Liver (tissue), 9 donors: ENCODE results near the gene ACTN4. TPM values are rescaled to one million over a fixed set of nuclear protein-coding genes. Genes with fewer than 3 reads are reported as not detected.

ENCODE experiments used
- DNase-seq: peaks from one replicate; pipeline ENCODE4 v3.0.0-alpha.2; 2017; ENCODE audit warnings: low spot score
- H3K27ac ChIP-seq, 2 donors: one replicate each; pipeline ENCODE4 v1.7.0; 2013; ENCODE audit warnings: inconsistent platforms in 2 of 2, low read length in 2 of 2, control low read depth in 1 of 2, low read depth in 1 of 2, mild to moderate bottlenecking in 1 of 2
- H3K27me3 ChIP-seq, 4 donors: one replicate each; pipeline versions ENCODE4 v1.6.1 to v1.7.0; 2013; ENCODE audit warnings: low read length in 3 of 4, inconsistent platforms in 1 of 4, mild to moderate bottlenecking in 1 of 4, moderate library complexity in 1 of 4; ENCODE audit not compliant: control insufficient read depth in 4 of 4, insufficient read depth in 4 of 4
- H3K36me3 ChIP-seq, 4 donors: one replicate each; pipeline versions ENCODE4 v1.6.1 to v1.7.0; 2013; ENCODE audit warnings: low read length in 3 of 4, mild to moderate bottlenecking in 3 of 4, low read depth in 1 of 4, moderate library complexity in 1 of 4; ENCODE audit not compliant: control insufficient read depth in 4 of 4, insufficient read depth in 3 of 4
- H3K4me1 ChIP-seq, 4 donors: one replicate each; pipeline versions ENCODE4 v1.6.1 to v1.7.0; 2013; ENCODE audit warnings: low read length in 3 of 4, mild to moderate bottlenecking in 3 of 4, moderate library complexity in 1 of 4; ENCODE audit not compliant: control insufficient read depth in 4 of 4, insufficient read depth in 4 of 4
- H3K4me3 ChIP-seq, 3 donors: one replicate each; pipeline versions ENCODE4 v1.6.1 to v1.7.0; 2013; ENCODE audit warnings: low read length in 3 of 3, control low read depth in 1 of 3, low read depth in 1 of 3, mild to moderate bottlenecking in 1 of 3
- H3K9ac ChIP-seq, 2 donors: one replicate each; pipeline ENCODE4 v1.7.0; 2013; ENCODE audit warnings: low read length in 2 of 2, mild to moderate bottlenecking in 2 of 2, moderate library complexity in 2 of 2, control low read depth in 1 of 2, low read depth in 1 of 2
- H3K9me3 ChIP-seq, 4 donors: one replicate each; pipeline versions ENCODE4 v1.6.1 to v1.7.0; 2013; ENCODE audit warnings: low read length in 3 of 4; ENCODE audit not compliant: control insufficient read depth in 4 of 4
- ATF3 ChIP-seq: IDR thresholded peaks from 2 replicates; pipeline ENCODE4 v1.6.1; 2016; ENCODE audit warnings: antibody characterized with exemption
- EGR1 ChIP-seq, 2 donors: IDR thresholded peaks; 2 replicates each; pipeline ENCODE4 v1.6.1; 2016 to 2018; ENCODE audit warnings: antibody characterized with exemption in 2 of 2, low read depth in 2 of 2
- FOXA1 ChIP-seq: IDR thresholded peaks from 2 replicates; pipeline ENCODE4 v1.6.1; 2016; ENCODE audit warnings: antibody characterized with exemption
- FOXA2 ChIP-seq: IDR thresholded peaks from 2 replicates; pipeline ENCODE4 v1.6.1; 2016; ENCODE audit warnings: antibody characterized with exemption
- GABPA ChIP-seq, 2 donors: IDR thresholded peaks in 1 of 2; conservative IDR thresholded peaks in 1 of 2; 2 replicates each; pipeline ENCODE4 v1.6.1; 2016; ENCODE audit warnings: antibody characterized with exemption in 2 of 2, mild to moderate bottlenecking in 1 of 2, moderate library complexity in 1 of 2
- HNF4A ChIP-seq, 2 donors: conservative IDR thresholded peaks; 2 replicates each; pipeline ENCODE4 v1.6.1; 2016; ENCODE audit warnings: antibody characterized with exemption in 2 of 2, mild to moderate bottlenecking in 2 of 2
- HNF4G ChIP-seq: IDR thresholded peaks from 2 replicates; pipeline ENCODE4 v1.6.1; 2016; ENCODE audit warnings: antibody characterized with exemption
- JUND ChIP-seq, 2 donors: IDR thresholded peaks; 2 replicates each; pipeline ENCODE4 v1.6.1; 2016; ENCODE audit warnings: antibody characterized with exemption in 2 of 2
- NR2F2 ChIP-seq: IDR thresholded peaks from 2 replicates; pipeline ENCODE4 v1.6.1; 2016; ENCODE audit warnings: antibody characterized with exemption
- RAD21 ChIP-seq, 2 donors: IDR thresholded peaks; 2 replicates each; pipeline ENCODE4 v1.6.1; 2016; ENCODE audit warnings: antibody characterized with exemption in 2 of 2, mild to moderate bottlenecking in 2 of 2
- RXRA ChIP-seq, 2 donors: IDR thresholded peaks; 2 replicates each; pipeline ENCODE4 v1.6.1; 2017 to 2018; ENCODE audit warnings: antibody characterized with exemption in 2 of 2, mild to moderate bottlenecking in 1 of 2
- SP1 ChIP-seq: IDR thresholded peaks from 2 replicates; pipeline ENCODE4 v1.6.1; 2018; ENCODE audit warnings: antibody characterized with exemption, mild to moderate bottlenecking
- TAF1 ChIP-seq: conservative IDR thresholded peaks from 2 replicates; pipeline ENCODE4 v1.6.1; 2016; ENCODE audit warnings: antibody characterized with exemption, mild to moderate bottlenecking
- YY1 ChIP-seq: IDR thresholded peaks from 2 replicates; pipeline ENCODE4 v1.6.1; 2016; ENCODE audit warnings: antibody characterized with exemption, mild to moderate bottlenecking
- WGBS: extraction: QIAGEN DNeasy Blood & Tissue Kit; methylation state at CpG from one replicate; pipeline ENCODE4 v1.1.7; 2013; 5-methylcytosine and 5-hydroxymethylcytosine counted together
- polyA plus RNA-seq, 2 donors: library from polyadenylated mRNA; stranded (reverse) in 1 of 2; unstranded in 1 of 2; fragments of 200-250 nt in 1 of 2; fragments of >200 nt in 1 of 2; fragmentation: Nextera tagmentation in 1 of 2; extraction: Ambion mirVana in 1 of 2; gene quantifications; one replicate each; pipeline versions ENCODE4 v1.2.1 to v1.2.3, GENCODE V29; 2013 to 2015
- total RNA-seq, 2 donors: library from RNA; depleted of rRNA; stranded (reverse); fragments of >200 nt; gene quantifications; one replicate each; pipeline ENCODE4 v1.2.3, GENCODE V29; 2014
- TF ChIP-seq, protein P1 (sequence below): fragments of 150-350 bp; IDR thresholded peaks from 2 replicates; pipeline ENCODE4 v1.5.1; 2017; ENCODE audit warnings: improper control_type of control experiment, low read depth, low read length; ENCODE audit not compliant: missing input control
- TF ChIP-seq, protein P2 (sequence below): IDR thresholded peaks from 2 replicates; pipeline ENCODE4 v1.6.1; 2016; ENCODE audit warnings: antibody characterized with exemption
- TF ChIP-seq, protein P3 (sequence below): IDR thresholded peaks from 2 replicates; pipeline ENCODE4 v1.6.1; 2016; ENCODE audit warnings: antibody characterized with exemption
- donor health status: healthy.
- donor health status: healthy.
- donor health status: healthy.
- donor health status: healthy.
- donor health status: healthy.

Gene ACTN4
- total and polyA plus RNA-seq, 4 donors = 35.4 to 164 (median 98.7) TPM

- WGBS = 91% methylated on average over 3 of the region's 3 CpGs
- H3K4me1 ChIP-seq = peaks cover 21 to 44% (median 43%) of the 10 kb centered on the region in 4 donors
- no peaks in the 10 kb centered on the region for H3K9me3 ChIP-seq
- DNase-seq = no peak
- no peak for TF ChIP-seq RXRA (IDR thresholded peaks at IDR 0.05)
- no peak for TF ChIP-seq NR2F2
- no peak for TF ChIP-seq FOXA2
- no peak for TF ChIP-seq YY1
- TF ChIP-seq, protein P1, sequence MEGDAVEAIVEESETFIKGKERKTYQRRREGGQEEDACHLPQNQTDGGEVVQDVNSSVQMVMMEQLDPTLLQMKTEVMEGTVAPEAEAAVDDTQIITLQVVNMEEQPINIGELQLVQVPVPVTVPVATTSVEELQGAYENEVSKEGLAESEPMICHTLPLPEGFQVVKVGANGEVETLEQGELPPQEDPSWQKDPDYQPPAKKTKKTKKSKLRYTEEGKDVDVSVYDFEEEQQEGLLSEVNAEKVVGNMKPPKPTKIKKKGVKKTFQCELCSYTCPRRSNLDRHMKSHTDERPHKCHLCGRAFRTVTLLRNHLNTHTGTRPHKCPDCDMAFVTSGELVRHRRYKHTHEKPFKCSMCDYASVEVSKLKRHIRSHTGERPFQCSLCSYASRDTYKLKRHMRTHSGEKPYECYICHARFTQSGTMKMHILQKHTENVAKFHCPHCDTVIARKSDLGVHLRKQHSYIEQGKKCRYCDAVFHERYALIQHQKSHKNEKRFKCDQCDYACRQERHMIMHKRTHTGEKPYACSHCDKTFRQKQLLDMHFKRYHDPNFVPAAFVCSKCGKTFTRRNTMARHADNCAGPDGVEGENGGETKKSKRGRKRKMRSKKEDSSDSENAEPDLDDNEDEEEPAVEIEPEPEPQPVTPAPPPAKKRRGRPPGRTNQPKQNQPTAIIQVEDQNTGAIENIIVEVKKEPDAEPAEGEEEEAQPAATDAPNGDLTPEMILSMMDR = no peak
- TF ChIP-seq GABPA (IDR thresholded peaks at IDR 0.05 in 1 of 2, conservative IDR thresholded peaks at IDR 0.05 in 1 of 2) = no peak
- TF ChIP-seq JUND (IDR thresholded peaks at IDR 0.05) = no peak
- TF ChIP-seq, protein P2, sequence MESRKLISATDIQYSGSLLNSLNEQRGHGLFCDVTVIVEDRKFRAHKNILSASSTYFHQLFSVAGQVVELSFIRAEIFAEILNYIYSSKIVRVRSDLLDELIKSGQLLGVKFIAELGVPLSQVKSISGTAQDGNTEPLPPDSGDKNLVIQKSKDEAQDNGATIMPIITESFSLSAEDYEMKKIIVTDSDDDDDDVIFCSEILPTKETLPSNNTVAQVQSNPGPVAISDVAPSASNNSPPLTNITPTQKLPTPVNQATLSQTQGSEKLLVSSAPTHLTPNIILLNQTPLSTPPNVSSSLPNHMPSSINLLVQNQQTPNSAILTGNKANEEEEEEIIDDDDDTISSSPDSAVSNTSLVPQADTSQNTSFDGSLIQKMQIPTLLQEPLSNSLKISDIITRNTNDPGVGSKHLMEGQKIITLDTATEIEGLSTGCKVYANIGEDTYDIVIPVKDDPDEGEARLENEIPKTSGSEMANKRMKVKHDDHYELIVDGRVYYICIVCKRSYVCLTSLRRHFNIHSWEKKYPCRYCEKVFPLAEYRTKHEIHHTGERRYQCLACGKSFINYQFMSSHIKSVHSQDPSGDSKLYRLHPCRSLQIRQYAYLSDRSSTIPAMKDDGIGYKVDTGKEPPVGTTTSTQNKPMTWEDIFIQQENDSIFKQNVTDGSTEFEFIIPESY = no peak
- TF ChIP-seq FOXA1 = no peak
- peaks cover 4 to 46% (median 19%) of the 10 kb centered on the region in 4 donors for H3K36me3 ChIP-seq
- H3K27ac ChIP-seq = no peak overlapping the region
- no peak overlapping the region for H3K9ac ChIP-seq
- no peaks in the 10 kb centered on the region for H3K27me3 ChIP-seq
- no peak overlapping the region for H3K4me3 ChIP-seq
Measured at GRCh38 chr19:38715555-38715954, 68.1 kb downstream of the ACTN4 start.

- H3K4me3 ChIP-seq = no peak overlapping the region
- peaks cover 17 to 30% (median 28%) of the 10 kb centered on the region in 4 donors for H3K4me1 ChIP-seq
- no peaks in the 10 kb centered on the region for H3K27me3 ChIP-seq
- DNase-seq = no peak
- H3K27ac ChIP-seq = no peak overlapping the region
- TF ChIP-seq ATF3 = no peak
- TF ChIP-seq HNF4G = no peak
- TF ChIP-seq, protein P3, sequence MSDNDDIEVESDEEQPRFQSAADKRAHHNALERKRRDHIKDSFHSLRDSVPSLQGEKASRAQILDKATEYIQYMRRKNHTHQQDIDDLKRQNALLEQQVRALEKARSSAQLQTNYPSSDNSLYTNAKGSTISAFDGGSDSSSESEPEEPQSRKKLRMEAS = no peak
- TF ChIP-seq, protein P2 = no peak
- TF ChIP-seq RXRA (IDR thresholded peaks at IDR 0.05) = no peak
- TF ChIP-seq JUND (IDR thresholded peaks at IDR 0.05) = no peak
- no peak for TF ChIP-seq TAF1
- no peak for TF ChIP-seq EGR1 (IDR thresholded peaks at IDR 0.05; ENCODE audit: low read depth in 2 of 2)
- TF ChIP-seq HNF4A (conservative IDR thresholded peaks at IDR 0.05) = no peak
- no peak for TF ChIP-seq GABPA (IDR thresholded peaks at IDR 0.05 in 1 of 2, conservative IDR thresholded peaks at IDR 0.05 in 1 of 2)
- no peak for TF ChIP-seq FOXA1
- TF ChIP-seq SP1 = no peak
- no peak for TF ChIP-seq RAD21 (IDR thresholded peaks at IDR 0.05)
- H3K36me3 ChIP-seq = peaks cover 3 to 51% (median 25%) of the 10 kb centered on the region in 4 donors
- H3K9ac ChIP-seq = no peak overlapping the region
- 97% methylated on average over 17 of the region's 17 CpGs for WGBS
- H3K9me3 ChIP-seq = no peaks in the 10 kb centered on the region
Measured at GRCh38 chr19:38717051-38717450, 69.6 kb downstream of the ACTN4 start.
